ENCODE measurements around the gene NUP93. TPM values are rescaled to one million over a fixed set of nuclear protein-coding genes. Genes with fewer than 3 reads are reported as not detected.

The NUP93 gene
- total and polyA plus RNA-seq, 7 donors = 13.8 to 35.8 (median 21.4) TPM

GRCh38 chr16:56844056-56844455 is 114.1 kb downstream of the NUP93 start:
- H3K36me3 ChIP-seq = peaks cover 0 to 57% (median 11%) of the 10 kb centered on the region in 4 donors
- DNase-seq = no peak

DNA sequence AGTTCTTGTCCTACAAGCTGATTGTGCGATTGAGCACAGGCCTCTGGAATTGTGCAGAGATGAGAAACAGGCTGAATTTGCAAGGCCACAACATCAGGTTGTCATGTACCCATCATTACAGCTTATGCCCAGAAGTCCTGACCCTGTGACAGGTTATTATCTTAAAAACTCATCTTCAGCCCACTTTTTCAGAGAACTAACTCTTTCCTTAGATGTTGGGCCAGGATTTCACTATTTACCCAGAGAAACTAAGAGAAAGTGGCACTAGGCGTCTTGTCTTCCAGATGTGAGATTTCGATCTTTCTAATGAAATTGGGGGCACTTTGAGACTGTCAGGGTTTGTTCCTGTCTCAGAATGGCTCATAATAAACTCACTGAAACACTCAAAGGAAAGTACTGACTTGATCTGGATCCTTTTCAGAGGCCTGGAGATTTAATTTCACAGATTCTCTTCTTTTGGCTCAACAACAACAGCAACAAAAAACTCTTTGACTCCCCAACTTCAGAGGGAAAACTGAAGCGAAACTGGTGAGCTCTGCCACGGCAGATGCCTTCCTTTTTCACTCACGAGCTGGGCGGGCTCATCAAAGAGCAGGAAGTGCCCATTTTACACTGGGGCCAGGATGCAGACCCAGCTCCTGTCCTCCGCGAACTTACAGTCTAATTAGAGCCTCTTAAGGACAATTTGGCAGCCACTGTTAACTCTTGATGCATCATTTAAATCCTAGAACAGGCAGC is 117.4 kb downstream of the NUP93 start:
- TF ChIP-seq CTCF (IDR thresholded peaks at IDR 0.05) (no peak), POLR2AphosphoS5 (IDR thresholded peaks at IDR 0.05) (no peak), POLR2A (IDR thresholded peaks at IDR 0.05) (no peak), EP300 (IDR thresholded peaks at IDR 0.05) (no peak)
- peaks cover 0 to 17% (median 10%) of the 10 kb centered on the region in 4 donors for H3K4me1 ChIP-seq
- H3K27ac ChIP-seq = peak overlapping the region in 2 of 4 donors; percentile 4 to 19
- H3K27me3 ChIP-seq = no peaks in the 10 kb centered on the region
- no peak for DNase-seq
- 60 to 73% methylated on average over 9 of the region's 9 CpGs for WGBS, 2 donors
- no peaks in the 10 kb centered on the region for H3K9me3 ChIP-seq
- H3K4me3 ChIP-seq = no peak overlapping the region
- intact Hi-C loops (cut with DNase I) = no loop called here
- H3K36me3 ChIP-seq = peaks cover 0 to 32% (median 6%) of the 10 kb centered on the region in 4 donors

More at GRCh38 chr16:56844056-56844455, 114.1 kb downstream of the NUP93 start:
- no peak for TF ChIP-seq POLR2A (IDR thresholded peaks at IDR 0.05)
- TF ChIP-seq EP300 (IDR thresholded peaks at IDR 0.05) = no peak
- Histone ChIP-seq H3K4me3 (no peak overlapping the region), H3K4me1 (peaks cover 0 to 13% (median 8%) of the 10 kb centered on the region in 4 donors), H3K27me3 (no peaks in the 10 kb centered on the region), H3K27ac (no peak overlapping the region), H3K9me3 (no peaks in the 10 kb centered on the region)
- 96 to 98% methylated on average over 6 of the region's 6 CpGs for WGBS, 2 donors
- intact Hi-C loops (cut with DNase I) = no loop called here

- peaks cover 0 to 17% (median 10%) of the 10 kb centered on the region in 4 donors for H3K4me1 ChIP-seq
- intact Hi-C loops (cut with DNase I) = no loop called here
- no peak for TF ChIP-seq CTCF (IDR thresholded peaks at IDR 0.05)
- no peak for TF ChIP-seq EP300 (IDR thresholded peaks at IDR 0.05)
- H3K27me3 ChIP-seq = no peaks in the 10 kb centered on the region
- H3K36me3 ChIP-seq = peaks cover 0 to 22% (median 1%) of the 10 kb centered on the region in 4 donors
- H3K4me3 ChIP-seq = no peak overlapping the region
- H3K9me3 ChIP-seq = no peaks in the 10 kb centered on the region
- 83 to 90% methylated on average over 11 of the region's 11 CpGs for WGBS, 2 donors
- no peak for DNase-seq
- peak overlapping the region in 1 of 4 donors; percentile 19 for H3K27ac ChIP-seq
These were observed 118.4 kb downstream of the NUP93 start for GRCh38 chr16:56848029-56848936.

DNA sequence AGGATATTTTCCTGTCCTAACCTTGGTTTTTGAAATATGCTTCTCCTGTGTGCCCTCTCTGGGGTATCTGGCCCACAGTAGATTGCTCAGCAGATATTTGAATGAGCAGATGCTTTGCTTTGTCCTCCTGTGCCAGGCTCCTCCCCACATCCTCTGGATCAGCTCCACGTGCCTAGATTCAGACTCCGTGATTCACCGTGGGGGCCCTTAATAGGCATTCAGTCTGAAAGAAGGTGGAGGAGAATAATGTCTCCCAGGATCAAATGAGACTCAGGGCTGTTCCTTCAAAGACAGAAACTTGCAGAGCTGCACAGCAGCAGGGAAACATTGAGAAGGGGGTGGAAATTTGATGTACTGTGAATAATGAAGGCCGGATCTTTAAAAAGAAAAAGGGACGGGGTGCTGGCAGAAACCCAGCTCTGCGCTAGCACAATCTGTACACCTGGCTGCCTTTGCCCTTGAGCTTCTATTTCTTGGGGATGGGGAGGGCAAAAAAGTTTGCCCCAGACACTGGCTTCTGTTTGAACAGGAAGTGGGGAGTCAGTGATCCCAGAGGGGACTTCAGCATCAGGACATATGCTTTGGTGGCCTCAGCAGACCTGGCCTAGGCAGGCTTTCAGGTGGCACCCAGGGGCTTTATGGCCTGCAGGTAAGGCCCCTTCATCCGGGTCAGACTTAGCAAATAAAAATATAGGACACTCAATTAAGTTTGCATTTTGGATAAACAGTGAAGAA is 119.2 kb downstream of the NUP93 start:
- WGBS, 2 donors = 62 to 69% methylated on average over 7 of the region's 7 CpGs
- H3K9me3 ChIP-seq = no peaks in the 10 kb centered on the region
- TF ChIP-seq CTCF (IDR thresholded peaks at IDR 0.05) = no peak
- no peak for TF ChIP-seq POLR2A (IDR thresholded peaks at IDR 0.05)
- no peak for TF ChIP-seq EP300 (IDR thresholded peaks at IDR 0.05)
- TF ChIP-seq POLR2AphosphoS5 (IDR thresholded peaks at IDR 0.05) = no peak
- H3K27ac ChIP-seq = no peak overlapping the region
- H3K4me3 ChIP-seq = no peak overlapping the region
- peaks cover 0 to 17% (median 10%) of the 10 kb centered on the region in 4 donors for H3K4me1 ChIP-seq
- no peak for DNase-seq
- H3K36me3 ChIP-seq = peaks cover 0 to 14% (median 0%) of the 10 kb centered on the region in 4 donors
- intact Hi-C loops (cut with DNase I) = no loop called here
- no peaks in the 10 kb centered on the region for H3K27me3 ChIP-seq
